GM19463 (cell line): ENCODE measurements around the gene BBS9.
A peak's percentile ranks its signal among the peaks of the same experiment; 100 is the strongest.
"Not testable (repeated sequence)": the region's sequence is repeated elsewhere in the genome, so short reads cannot be mapped to it uniquely, and the experiment has no call there.

Source experiments
- ATAC-seq: cut with Tn5 transposase; IDR thresholded peaks from one replicate; pipeline ENCODE4 v1.9.1; 2021; ENCODE audit warnings: mild to moderate bottlenecking, moderate library complexity; ENCODE audit not compliant: unreplicated experiment

The BBS9 gene

DNA sequence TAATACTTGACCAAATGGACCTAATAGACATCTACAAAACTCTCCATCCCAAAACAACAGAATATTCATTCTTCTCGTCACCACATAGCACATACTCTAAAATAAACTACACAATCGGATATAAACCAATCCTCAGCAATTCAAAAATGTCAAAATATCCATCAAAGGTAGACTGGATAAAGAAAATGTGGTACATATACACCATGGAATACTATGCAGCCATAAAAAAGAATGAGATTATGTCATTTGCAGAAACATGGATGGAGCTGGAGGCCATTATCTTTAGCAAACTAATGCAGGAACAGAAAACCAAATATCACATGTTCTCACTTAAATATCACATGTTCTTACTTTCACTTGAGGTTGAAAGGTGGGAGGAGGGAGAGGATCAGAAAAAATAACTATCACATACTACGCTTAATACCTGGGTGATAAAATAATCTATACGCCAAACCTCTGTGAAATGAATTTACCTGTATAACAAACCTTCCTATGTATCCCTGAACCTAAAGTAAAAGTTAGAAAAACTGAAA lies 142.5 kb downstream of the BBS9 start:
- ATAC-seq: not testable (repeated sequence)

- no peak for ATAC-seq
These were observed 144.0 kb downstream of the BBS9 start for GRCh38 chr7:33273356-33273755.

- ATAC-seq: no peak
These were observed 147.0 kb downstream of the BBS9 start for GRCh38 chr7:33276325-33276724.

- no peak for ATAC-seq
These were observed 147.4 kb downstream of the BBS9 start for GRCh38 chr7:33276729-33277128.

- ATAC-seq: no peak
These were observed 148.7 kb downstream of the BBS9 start for GRCh38 chr7:33278095-33278494.

- no peak for ATAC-seq
These were observed 157.1 kb downstream of the BBS9 start for GRCh38 chr7:33286501-33286900.

- no peak for ATAC-seq
These were observed 158.4 kb downstream of the BBS9 start for GRCh38 chr7:33287738-33288137.

DNA sequence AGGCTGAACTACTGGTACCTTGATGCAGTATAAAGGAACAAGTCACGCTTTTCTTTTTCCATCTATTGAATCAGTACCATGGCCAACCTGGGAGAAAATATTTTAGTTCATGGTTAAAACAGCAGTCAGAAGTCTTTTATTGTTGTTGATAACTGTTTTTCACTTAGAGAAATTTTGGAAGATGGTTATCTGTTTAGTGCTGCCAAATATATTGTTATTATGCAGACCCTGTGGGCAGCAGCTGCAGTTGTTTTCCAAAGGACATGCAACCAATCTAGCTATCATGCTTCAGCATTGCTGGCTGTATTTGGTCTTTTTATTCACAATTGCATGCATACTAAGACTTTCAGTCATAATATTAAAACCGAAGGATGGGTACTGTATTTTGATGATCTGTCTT lies 169.5 kb downstream of the BBS9 start:
- ATAC-seq: no peak

DNA sequence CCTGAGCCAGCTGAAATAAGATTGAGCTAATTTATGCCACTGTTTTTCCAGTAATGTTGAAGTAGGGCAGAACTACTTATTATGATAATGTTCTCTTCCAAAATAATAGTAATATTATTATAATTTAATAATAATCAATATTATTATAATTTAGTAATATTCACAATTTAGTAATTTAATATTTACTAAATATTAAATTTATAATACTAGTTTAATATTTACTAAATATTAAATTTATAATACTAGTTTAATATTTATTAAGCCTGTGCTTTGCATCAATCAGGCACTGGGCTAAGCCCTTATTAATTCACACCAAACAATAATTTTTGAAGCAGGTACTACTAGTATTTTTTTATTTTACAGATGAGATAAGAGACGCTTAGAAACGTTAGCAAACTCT lies 170.1 kb downstream of the BBS9 start:
- ATAC-seq: no peak

GRCh38 chr7:33300131-33300530 lies 170.8 kb downstream of the BBS9 start:
- no peak for ATAC-seq

DNA sequence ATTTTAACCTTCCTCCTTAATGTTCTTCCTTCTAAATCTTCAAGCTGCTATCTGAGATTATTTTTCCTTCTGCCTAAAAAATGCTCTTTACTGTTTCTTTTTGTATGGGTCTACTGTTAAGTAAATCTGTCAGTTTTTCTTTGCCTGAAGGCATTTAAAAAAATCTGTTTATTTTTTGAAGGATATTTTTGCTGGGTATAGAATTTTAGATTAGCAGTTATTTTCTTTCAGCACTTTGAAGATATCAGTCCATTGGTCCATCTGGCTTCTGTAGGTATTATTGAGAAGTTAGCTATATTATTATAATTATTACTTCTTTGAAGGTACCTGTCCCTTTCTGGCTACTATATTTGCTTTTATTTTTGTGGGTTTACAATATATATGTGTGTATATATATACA lies 171.4 kb downstream of the BBS9 start:
- ATAC-seq: no peak

GRCh38 chr7:33303978-33304557 lies 174.7 kb downstream of the BBS9 start:
- ATAC-seq: not testable (repeated sequence)

- ATAC-seq: no peak
These were observed 177.8 kb downstream of the BBS9 start for GRCh38 chr7:33307205-33307604.

GRCh38 chr7:33310546-33310945 lies 181.2 kb downstream of the BBS9 start:
- ATAC-seq: no peak

- ATAC-seq: no peak
These were observed 196.6 kb downstream of the BBS9 start for GRCh38 chr7:33325754-33326484.

- no peak for ATAC-seq
These were observed 197.1 kb downstream of the BBS9 start for GRCh38 chr7:33326485-33326848.

DNA sequence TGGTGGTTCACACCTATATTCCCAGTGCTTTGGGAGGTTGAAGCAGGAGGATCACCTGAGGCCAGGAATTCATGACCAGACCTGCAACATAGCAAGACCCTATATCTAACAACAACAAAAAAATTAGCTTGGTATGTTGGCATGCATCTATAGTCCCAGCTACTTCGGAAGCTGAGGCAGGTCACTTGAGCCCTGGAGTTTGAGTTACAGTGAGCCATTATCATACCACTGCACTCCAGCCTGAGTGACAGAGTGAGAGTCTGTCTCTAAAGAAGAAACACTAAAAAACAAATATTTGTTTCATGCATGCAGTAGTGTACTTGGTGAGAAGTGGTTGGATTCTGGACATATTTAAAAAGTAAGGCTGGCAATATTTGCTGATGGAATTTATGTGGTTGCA lies 198.1 kb downstream of the BBS9 start:
- no peak for ATAC-seq

- ATAC-seq: no peak
These were observed 205.0 kb downstream of the BBS9 start for GRCh38 chr7:33334349-33334748.

- ATAC-seq: peak; percentile 88
These were observed 207.5 kb downstream of the BBS9 start for GRCh38 chr7:33336820-33337219.

DNA sequence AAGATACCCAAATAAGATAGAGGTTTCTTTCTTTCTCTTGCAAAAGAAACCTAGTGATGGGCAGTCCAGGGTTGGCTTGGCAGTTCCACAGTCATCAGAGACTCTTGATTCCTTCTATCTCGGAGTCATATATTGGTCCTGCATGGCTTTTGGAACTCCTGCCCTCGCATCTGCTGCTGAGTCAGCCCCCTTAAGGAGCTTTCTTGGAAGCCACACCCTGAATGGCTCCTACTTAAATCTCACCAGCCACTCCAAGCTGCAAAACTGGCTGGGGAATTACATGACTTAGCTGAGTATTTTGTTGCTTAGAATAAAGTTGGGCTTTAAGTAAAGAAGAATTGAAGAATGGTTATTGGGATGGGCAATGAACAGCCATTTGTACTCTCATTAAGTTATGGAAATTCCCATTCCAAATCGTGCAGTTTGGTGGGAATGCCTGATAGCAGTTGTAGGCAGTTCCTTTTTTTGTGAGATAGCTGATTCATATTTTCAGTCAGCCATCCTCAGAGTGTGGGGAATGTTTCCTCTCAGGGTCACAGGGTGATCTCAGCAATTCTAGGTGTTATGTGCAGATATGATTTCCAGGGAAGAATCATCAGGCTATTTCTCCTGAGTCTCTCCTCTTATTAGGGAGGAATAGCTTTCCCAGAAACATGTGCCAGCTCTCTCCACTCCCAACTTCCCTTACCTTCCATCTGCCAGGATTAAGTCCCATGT lies 209.9 kb downstream of the BBS9 start:
- ATAC-seq: no peak

GRCh38 chr7:33346055-33346454 lies 216.7 kb downstream of the BBS9 start:
- ATAC-seq: no peak

DNA sequence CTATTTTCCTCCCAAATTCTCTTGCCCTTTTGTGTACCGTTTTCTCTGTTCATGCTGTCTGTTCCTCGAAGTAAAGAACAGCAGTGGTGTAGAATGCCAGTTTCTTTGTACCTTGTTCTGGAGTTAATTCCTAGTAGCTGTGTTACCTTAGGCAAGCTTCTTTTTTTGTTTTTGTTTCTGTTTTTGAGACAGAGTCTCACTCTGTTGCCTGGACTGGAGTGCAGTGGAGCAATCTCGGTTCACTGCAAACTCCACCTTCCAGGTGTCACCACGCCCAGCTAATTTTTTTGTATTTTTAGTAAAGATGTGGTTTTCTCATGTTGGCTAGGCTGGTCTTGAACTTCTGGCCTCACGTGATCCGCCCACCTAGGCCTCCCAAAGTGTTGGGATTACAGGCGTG lies 221.2 kb downstream of the BBS9 start:
- no peak for ATAC-seq
